Measurements from ENCODE around the gene MACROD2. TPM values are rescaled to one million over a fixed set of nuclear protein-coding genes. Genes with fewer than 3 reads are reported as not detected.
A peak's percentile ranks its signal among the peaks of the same experiment; 100 is the strongest.

The MACROD2 gene
- total and polyA plus RNA-seq, 4 donors = 13.0 to 67.1 (median 20.7) TPM

- ATAC-seq (ENCODE audit: insufficient read depth, low FRiP score) (no peak), DNase-seq (no peak)
- H3K9me3 ChIP-seq (ENCODE audit: control insufficient read depth in 4 of 4, insufficient read depth in 3 of 4, low read length in 3 of 4) = no peaks in the 10 kb centered on the region
- peaks cover 0 to 21% (median 4%) of the 10 kb centered on the region in 5 donors for H3K4me1 ChIP-seq (ENCODE audit: control insufficient read depth in 5 of 5, insufficient read depth in 5 of 5, low read length in 5 of 5)
- no peak overlapping the region for H3K4me3 ChIP-seq
- TF ChIP-seq CTCF (IDR thresholded peaks at IDR 0.05; ENCODE audit: control extremely low read depth, extremely low read depth) = no peak
- H3K27ac ChIP-seq (ENCODE audit: low read depth in 1 of 2, low read length in 1 of 2) = no peak overlapping the region
- no peak overlapping the region for H3K9ac ChIP-seq (ENCODE audit: insufficient read depth in 1 of 2, low read length in 2 of 2)
- WGBS, 2 donors = 89 to 98% methylated on average over 5 of the region's 5 CpGs
- no peaks in the 10 kb centered on the region for H3K36me3 ChIP-seq (ENCODE audit: control insufficient read depth in 4 of 4, insufficient read depth in 4 of 4, low read length in 4 of 4)
- H3K27me3 ChIP-seq (ENCODE audit: control insufficient read depth in 3 of 3, insufficient read depth in 3 of 3, low read length in 2 of 3) = no peaks in the 10 kb centered on the region
Observed at GRCh38 chr20:14706555-14706954, 711.2 kb downstream of the MACROD2 start.

GRCh38 chr20:14707026-14707680 lies 711.8 kb downstream of the MACROD2 start:
- DNase-seq (no peak), ATAC-seq (ENCODE audit: insufficient read depth, low FRiP score) (no peak)
- 92 to 93% methylated on average over 10 of the region's 10 CpGs for WGBS, 2 donors
- Histone ChIP-seq H3K36me3 (ENCODE audit: control insufficient read depth in 4 of 4, insufficient read depth in 4 of 4, low read length in 4 of 4) (no peaks in the 10 kb centered on the region), H3K4me1 (ENCODE audit: control insufficient read depth in 5 of 5, insufficient read depth in 5 of 5, low read length in 5 of 5) (peaks cover 0 to 27% (median 4%) of the 10 kb centered on the region in 5 donors), H3K27ac (ENCODE audit: low read depth in 1 of 2, low read length in 1 of 2) (no peak overlapping the region), H3K4me3 (no peak overlapping the region), H3K27me3 (ENCODE audit: control insufficient read depth in 3 of 3, insufficient read depth in 3 of 3, low read length in 2 of 3) (no peaks in the 10 kb centered on the region), H3K9me3 (ENCODE audit: control insufficient read depth in 4 of 4, insufficient read depth in 3 of 4, low read length in 3 of 4) (no peaks in the 10 kb centered on the region), H3K9ac (ENCODE audit: insufficient read depth in 1 of 2, low read length in 2 of 2) (no peak overlapping the region)
- TF ChIP-seq CTCF (IDR thresholded peaks at IDR 0.05; ENCODE audit: control extremely low read depth, extremely low read depth) = no peak

GRCh38 chr20:14707865-14708596 lies 712.7 kb downstream of the MACROD2 start:
- Histone ChIP-seq H3K9me3 (ENCODE audit: control insufficient read depth in 4 of 4, insufficient read depth in 3 of 4, low read length in 3 of 4) (no peaks in the 10 kb centered on the region), H3K4me1 (ENCODE audit: control insufficient read depth in 5 of 5, insufficient read depth in 5 of 5, low read length in 5 of 5) (peaks cover 0 to 35% (median 6%) of the 10 kb centered on the region in 5 donors), H3K27me3 (ENCODE audit: control insufficient read depth in 3 of 3, insufficient read depth in 3 of 3, low read length in 2 of 3) (no peaks in the 10 kb centered on the region), H3K27ac (ENCODE audit: low read depth in 1 of 2, low read length in 1 of 2) (no peak overlapping the region), H3K36me3 (ENCODE audit: control insufficient read depth in 4 of 4, insufficient read depth in 4 of 4, low read length in 4 of 4) (no peaks in the 10 kb centered on the region), H3K4me3 (no peak overlapping the region), H3K9ac (ENCODE audit: insufficient read depth in 1 of 2, low read length in 2 of 2) (no peak overlapping the region)
- 52 to 64% methylated on average over 2 of the region's 2 CpGs for WGBS, 2 donors
- TF ChIP-seq CTCF (IDR thresholded peaks at IDR 0.05; ENCODE audit: control extremely low read depth, extremely low read depth) = no peak
- no peak for ATAC-seq (ENCODE audit: insufficient read depth, low FRiP score)
- peak in 2 of 3 donors; percentile 79 to 84 for DNase-seq

All from lung (tissue), 12 donors.